CD4-positive, alpha-beta memory T cell (primary cell): ENCODE results near the gene ENO1. TPM values are rescaled to one million over a fixed set of nuclear protein-coding genes. Genes with fewer than 3 reads are reported as not detected.
"Not testable (repeated sequence)": the region's sequence is repeated elsewhere in the genome, so short reads cannot be mapped to it uniquely, and the experiment has no call there.

ENCODE experiments used
- CTCF ChIA-PET: fragments of 350-600 bp; sonication (Branson Sonifier 250); formaldehyde crosslinking; loops from one replicate; lab custom pipeline; 2021; ENCODE audit warnings: inconsistent platforms; ENCODE audit not compliant: partially characterized antibody; lab: Charles Lee
- POLR2A ChIA-PET: fragments of 350-600 bp; sonication (Branson Sonifier 250); formaldehyde crosslinking; loops from one replicate; lab custom pipeline; 2021; ENCODE audit not compliant: partially characterized antibody; lab: Charles Lee
- DNase-seq, 5 donors: peaks; one replicate each; pipeline versions ENCODE4 v3.0.0 to v3.0.0-alpha.2; 2020 to 2022; ENCODE audit warnings: mixed read lengths in 1 of 5
- H3K27ac ChIP-seq: one replicate; pipeline ENCODE4 v1.7.0; 2013; ENCODE audit warnings: low read depth, low read length
- H3K27me3 ChIP-seq: 2 replicates; pipeline ENCODE4 v1.7.0; 2013; ENCODE audit warnings: mild to moderate bottlenecking, low read length, moderate library complexity; ENCODE audit not compliant: insufficient read depth
- H3K36me3 ChIP-seq: 2 replicates; pipeline ENCODE4 v1.7.0; 2013; ENCODE audit warnings: mild to moderate bottlenecking, low read length, moderate library complexity; ENCODE audit not compliant: insufficient read depth
- H3K4me1 ChIP-seq: 2 replicates; pipeline ENCODE4 v1.7.0; 2013; ENCODE audit warnings: mild to moderate bottlenecking, low read length, moderate library complexity; ENCODE audit not compliant: insufficient read depth
- H3K4me3 ChIP-seq, 2 donors: one replicate each; pipeline ENCODE4 v1.7.0; 2013; ENCODE audit warnings: low read length in 2 of 2, mild to moderate bottlenecking in 1 of 2
- H3K9me3 ChIP-seq, 2 donors: one replicate each; pipeline ENCODE4 v1.7.0; 2013; ENCODE audit warnings: low read length in 2 of 2, control low read depth in 1 of 2; ENCODE audit not compliant: control insufficient read depth in 1 of 2
- H3K27ac Mint-ChIP-seq, 7 donors: one replicate each; pipeline ENCODE4 v1.8.0; 2020 to 2021; ENCODE audit warnings: mixed read lengths in 7 of 7, mild to moderate bottlenecking in 6 of 7, inconsistent platforms in 3 of 7, moderate library complexity in 3 of 7
- H3K27me3 Mint-ChIP-seq, 2 donors: one replicate each; pipeline ENCODE4 v1.8.0; 2020 to 2021; ENCODE audit warnings: mixed read lengths in 2 of 2
- H3K36me3 Mint-ChIP-seq, 2 donors: one replicate each; pipeline ENCODE4 v1.8.0; 2020 to 2021; ENCODE audit warnings: mixed read lengths in 2 of 2, inconsistent platforms in 1 of 2, mild to moderate bottlenecking in 1 of 2
- H3K4me1 Mint-ChIP-seq, 4 donors: one replicate each; pipeline ENCODE4 v1.8.0; 2020 to 2021; ENCODE audit warnings: mixed read lengths in 4 of 4, mild to moderate bottlenecking in 1 of 4
- H3K4me3 Mint-ChIP-seq, 8 donors: one replicate each; pipeline ENCODE4 v1.8.0; 2020 to 2021; ENCODE audit warnings: mixed read lengths in 8 of 8, mild to moderate bottlenecking in 7 of 8, moderate library complexity in 6 of 8, inconsistent platforms in 3 of 8
- H3K9me3 Mint-ChIP-seq, 8 donors: one replicate each; pipeline ENCODE4 v1.8.0; 2020 to 2021; ENCODE audit warnings: mixed read lengths in 8 of 8, mild to moderate bottlenecking in 5 of 8, inconsistent platforms in 3 of 8, moderate library complexity in 1 of 8
- intact Hi-C: fragments of 100-400 bp; cut with micrococcal nuclease; formaldehyde crosslinking; loops from one replicate; pipeline ENCODE4 v1.15.1; 2023
- polyA plus RNA-seq, 2 donors: library from polyadenylated mRNA; unstranded; fragments of 300-500 nt; fragmentation: Illumina TruSeq; gene quantifications; one replicate each; pipeline ENCODE4 v1.2.3, GENCODE V29; 2021
- total RNA-seq, 2 experiments: library from RNA; stranded (reverse); gene quantifications; one replicate each; pipeline ENCODE4 v1.2.3, GENCODE V29; 2021

The ENO1 gene
- total and polyA plus RNA-seq, 4 experiments from 2014 or later = 291 to 1,157 (median 688) TPM

DNA sequence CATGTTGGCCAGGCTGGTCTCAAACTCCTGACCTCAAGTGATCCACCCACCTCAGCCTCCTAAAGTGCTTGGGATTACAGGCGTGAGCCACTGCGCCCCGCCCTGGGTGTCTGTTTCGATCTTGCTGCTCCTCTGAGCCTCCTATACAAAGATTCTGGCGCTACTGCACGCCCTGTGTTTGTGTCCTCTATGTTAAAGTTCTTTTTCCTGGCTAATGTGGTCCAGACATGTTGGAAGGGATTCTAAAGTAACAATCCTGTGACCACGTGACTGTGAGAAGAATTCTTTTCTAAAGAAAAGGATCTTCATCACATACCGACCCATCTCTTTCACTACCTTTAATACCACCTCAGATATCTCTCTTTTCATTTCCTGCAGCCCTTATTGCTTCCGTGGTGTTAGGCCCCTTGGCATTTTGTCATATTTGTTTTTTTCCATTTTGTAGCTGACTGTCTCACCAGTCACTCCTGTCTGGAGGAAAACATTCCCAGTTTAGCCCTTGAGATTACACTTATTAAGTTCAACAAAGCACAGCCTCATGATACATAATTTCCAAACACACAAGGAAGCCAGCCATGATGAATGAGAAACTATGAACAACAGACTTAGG is 27.2 kb upstream of the ENO1 start:
- CTCF ChIA-PET = no interaction called here
- no peak overlapping the region for H3K4me3 ChIP-seq
- H3K36me3 ChIP-seq = no peaks in the 10 kb centered on the region
- no peak overlapping the region for H3K27ac ChIP-seq
- DNase-seq = no peak
- no peak overlapping the region for H3K4me3 Mint-ChIP-seq
- no peaks in the 10 kb centered on the region for H3K27me3 ChIP-seq
- H3K9me3 ChIP-seq = no peaks in the 10 kb centered on the region
- peaks cover 0 to 8% (median 4%) of the 10 kb centered on the region in 4 donors for H3K4me1 Mint-ChIP-seq
- peaks cover 2% of the 10 kb centered on the region for H3K4me1 ChIP-seq
- POLR2A ChIA-PET = no interaction called here
- intact Hi-C loops = no loop called here
- H3K27me3 Mint-ChIP-seq = peaks cover 0 to 4% of the 10 kb centered on the region in 2 donors
- no peaks in the 10 kb centered on the region for H3K9me3 Mint-ChIP-seq
- peak overlapping the region in 4 of 7 donors; percentile 6 to 73 (median 46) for H3K27ac Mint-ChIP-seq
- H3K36me3 Mint-ChIP-seq = no peaks in the 10 kb centered on the region

DNA sequence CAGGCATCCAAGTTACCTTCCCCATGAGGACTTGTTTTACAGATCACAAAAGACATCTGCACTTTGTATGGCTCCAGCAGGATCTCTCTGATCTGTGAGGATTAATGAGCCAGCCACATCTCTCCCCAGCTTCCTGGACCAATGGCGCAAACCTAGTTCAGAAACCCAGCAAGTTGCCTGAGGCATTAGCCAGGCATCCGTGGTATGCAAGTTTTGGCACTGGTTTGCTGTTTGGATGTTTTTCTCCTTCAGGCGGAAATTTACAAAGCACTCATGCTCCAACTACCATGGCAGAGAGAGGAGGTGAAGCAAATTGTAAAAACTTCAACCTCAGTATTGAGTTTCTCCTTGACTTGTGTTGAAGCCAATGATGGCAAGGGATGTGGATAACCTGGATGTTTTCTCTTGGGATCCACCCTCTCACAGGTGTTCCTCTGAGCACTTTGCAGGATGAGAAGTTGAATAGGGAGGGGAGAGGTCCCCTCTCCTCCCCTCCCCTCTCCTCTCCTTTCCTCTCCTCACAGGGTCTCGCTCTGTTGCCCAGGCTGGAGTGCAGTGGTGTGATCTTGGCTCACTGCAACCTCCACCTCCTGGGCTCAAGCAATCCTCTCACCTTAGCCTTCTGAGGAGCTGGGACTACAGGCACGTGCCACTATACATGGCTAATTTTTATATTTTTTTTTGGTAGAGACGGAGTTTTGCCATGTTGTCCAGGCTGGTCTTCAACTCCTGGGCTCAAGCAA is 25.6 kb upstream of the ENO1 start:
- Mint-ChIP-seq H3K9me3 (no peaks in the 10 kb centered on the region), H3K27me3 (no peaks in the 10 kb centered on the region), H3K4me3 (no peak overlapping the region), H3K36me3 (no peaks in the 10 kb centered on the region), H3K4me1 (peaks cover 7 to 22% (median 15%) of the 10 kb centered on the region in 4 donors), H3K27ac (no peak overlapping the region)
- no peak for DNase-seq
- ChIA-PET CTCF (interaction anchor here (1.6 kb wide), 1 partner anchor 55 kb away, joined by 5 read pairs; no protein-coding TSS in a partner anchor), POLR2A (no interaction called here)
- H3K27ac ChIP-seq = no peak overlapping the region
- intact Hi-C loops = no loop called here
- peaks cover 18% of the 10 kb centered on the region for H3K4me1 ChIP-seq
- H3K36me3 ChIP-seq = no peaks in the 10 kb centered on the region
- H3K27me3 ChIP-seq = no peaks in the 10 kb centered on the region
- H3K4me3 ChIP-seq = no peak overlapping the region
- H3K9me3 ChIP-seq = no peaks in the 10 kb centered on the region

DNA sequence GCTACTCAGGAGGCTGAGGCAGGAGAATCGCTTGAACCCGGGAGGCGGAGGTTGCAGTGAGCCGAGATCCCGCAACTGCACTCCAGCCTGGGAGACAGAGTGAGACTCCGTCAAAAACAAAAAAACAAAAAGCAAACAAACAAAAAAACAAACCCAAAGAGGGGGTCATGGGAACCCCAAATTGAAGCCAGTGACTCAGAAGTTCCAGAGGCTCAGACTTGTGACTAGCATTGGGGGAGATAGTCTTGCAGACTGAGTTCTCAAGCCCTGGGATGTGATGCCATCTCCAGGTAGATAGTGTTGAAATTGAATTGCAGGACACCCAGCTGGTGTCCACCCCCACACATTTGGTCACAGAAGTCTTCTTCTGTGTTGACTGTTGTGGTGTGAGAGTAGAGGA is 24.9 kb upstream of the ENO1 start:
- H3K4me3 Mint-ChIP-seq = no peak overlapping the region
- CTCF ChIA-PET = interaction anchor here (1.6 kb wide), 1 partner anchor 54 kb away, joined by 5 read pairs; no protein-coding TSS in a partner anchor
- Histone ChIP-seq H3K4me3 (no peak overlapping the region), H3K36me3 (no peaks in the 10 kb centered on the region), H3K9me3 (no peaks in the 10 kb centered on the region), H3K27ac (no peak overlapping the region), H3K27me3 (no peaks in the 10 kb centered on the region), H3K4me1 (peaks cover 24% of the 10 kb centered on the region)
- intact Hi-C loops = no loop called here
- H3K36me3 Mint-ChIP-seq = no peaks in the 10 kb centered on the region
- no peaks in the 10 kb centered on the region for H3K27me3 Mint-ChIP-seq
- DNase-seq = no peak
- peaks cover 7 to 29% (median 20%) of the 10 kb centered on the region in 4 donors for H3K4me1 Mint-ChIP-seq
- POLR2A ChIA-PET = no interaction called here
- no peak overlapping the region for H3K27ac Mint-ChIP-seq
- peaks cover 0 to 2% (median 0%) of the 10 kb centered on the region in 8 donors for H3K9me3 Mint-ChIP-seq

- peaks cover 24% of the 10 kb centered on the region for H3K4me1 ChIP-seq
- DNase-seq = no peak
- H3K36me3 ChIP-seq = no peaks in the 10 kb centered on the region
- H3K9me3 ChIP-seq = no peaks in the 10 kb centered on the region
- no peak overlapping the region for H3K4me3 Mint-ChIP-seq
- no peaks in the 10 kb centered on the region for H3K27me3 ChIP-seq
- H3K4me1 Mint-ChIP-seq = peaks cover 7 to 29% (median 21%) of the 10 kb centered on the region in 4 donors
- intact Hi-C loops = no loop called here
- POLR2A ChIA-PET = no interaction called here
- CTCF ChIA-PET = no interaction called here
- H3K36me3 Mint-ChIP-seq = no peaks in the 10 kb centered on the region
- peaks cover 0 to 2% (median 0%) of the 10 kb centered on the region in 8 donors for H3K9me3 Mint-ChIP-seq
- no peaks in the 10 kb centered on the region for H3K27me3 Mint-ChIP-seq
- no peak overlapping the region for H3K27ac ChIP-seq
- H3K4me3 ChIP-seq = no peak overlapping the region
- peak overlapping the region in 3 of 7 donors; percentile 35 to 52 (median 36) for H3K27ac Mint-ChIP-seq
Measured at GRCh38 chr1:8902765-8903164, 24.3 kb upstream of the ENO1 start.

- H3K36me3 ChIP-seq, H3K9me3 Mint-ChIP-seq, H3K36me3 Mint-ChIP-seq, intact Hi-C loops, H3K27me3 ChIP-seq, H3K27me3 Mint-ChIP-seq, H3K4me3 Mint-ChIP-seq, H3K9me3 ChIP-seq, H3K27ac ChIP-seq, H3K4me3 ChIP-seq, DNase-seq: not testable (repeated sequence)
- POLR2A ChIA-PET = interaction anchor here (0.8 kb wide), 1 partner anchor 17 kb away, joined by 3 read pairs; no protein-coding TSS in a partner anchor
- CTCF ChIA-PET = interaction anchor here (0.7 to 1.0 kb wide), 3 partner anchors 12 to 76 kb away, joined by 3 to 7 read pairs (median 3); no protein-coding TSS in a partner anchor
- H3K4me1 ChIP-seq = peaks cover 24% of the 10 kb centered on the region
- H3K27ac Mint-ChIP-seq = peak overlapping the region in 4 of 7 donors; percentile 61 to 97 (median 82)
- H3K4me1 Mint-ChIP-seq = peaks cover 7 to 28% (median 18%) of the 10 kb centered on the region in 4 donors
Measured at GRCh38 chr1:8900684-8901083, 22.2 kb upstream of the ENO1 start.

DNA sequence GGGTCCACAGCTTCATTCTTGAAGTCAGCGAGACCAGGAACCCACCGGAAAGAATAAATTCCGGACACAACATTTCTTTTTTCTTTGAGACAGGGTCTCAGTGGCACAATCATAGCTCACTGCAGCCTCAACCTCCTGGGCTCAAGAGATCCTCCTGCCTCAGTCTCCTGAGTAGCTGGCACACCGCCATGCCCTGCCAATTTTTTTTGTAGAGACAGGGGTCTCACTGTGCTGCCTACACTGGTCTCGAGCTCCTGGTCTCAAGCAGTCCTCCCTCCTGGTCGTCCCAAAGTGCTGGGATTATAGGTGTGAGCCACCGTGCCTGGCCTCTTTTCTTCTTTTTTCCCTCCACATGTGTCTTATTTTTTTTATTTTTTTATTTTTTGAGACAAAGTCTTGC is 20.6 kb upstream of the ENO1 start:
- no peaks in the 10 kb centered on the region for H3K36me3 Mint-ChIP-seq
- H3K27ac ChIP-seq = peak overlapping the region; percentile 36
- H3K27ac Mint-ChIP-seq = peak overlapping the region in 6 of 7 donors; percentile 36 to 98 (median 96)

GRCh38 chr1:8898418-8898817 is 19.9 kb upstream of the ENO1 start:
- CTCF ChIA-PET = interaction anchor here (1.0 to 1.8 kb wide), 3 partner anchors 37 to 91 kb away, joined by 3 to 6 read pairs (median 3); no protein-coding TSS in a partner anchor
- H3K27me3 ChIP-seq, H3K4me3 ChIP-seq, H3K27ac ChIP-seq, H3K9me3 ChIP-seq, DNase-seq, H3K36me3 Mint-ChIP-seq, H3K27me3 Mint-ChIP-seq, H3K36me3 ChIP-seq, intact Hi-C loops, H3K9me3 Mint-ChIP-seq: not testable (repeated sequence)
- H3K4me1 ChIP-seq = peaks cover 24% of the 10 kb centered on the region
- Mint-ChIP-seq H3K27ac (peak overlapping the region in 6 of 7 donors; percentile 29 to 97 (median 84)), H3K4me1 (peaks cover 7 to 28% (median 18%) of the 10 kb centered on the region in 4 donors), H3K4me3 (peak overlapping the region in 3 of 8 donors; percentile 39 to 47 (median 40))
- POLR2A ChIA-PET = interaction anchor here (1.0 to 1.1 kb wide), 2 partner anchors 12 to 36 kb away, joined by 3 read pairs; no protein-coding TSS in a partner anchor

More for the DNA sequence above, 20.6 kb upstream of the ENO1 start:
- H3K4me1 Mint-ChIP-seq = peaks cover 7 to 28% (median 18%) of the 10 kb centered on the region in 4 donors
- Histone ChIP-seq H3K27me3 (no peaks in the 10 kb centered on the region), H3K4me3 (no peak overlapping the region), H3K4me1 (peaks cover 24% of the 10 kb centered on the region), H3K36me3 (no peaks in the 10 kb centered on the region), H3K9me3 (no peaks in the 10 kb centered on the region)
- H3K27me3 Mint-ChIP-seq = no peaks in the 10 kb centered on the region
- intact Hi-C loops = no loop called here
- CTCF ChIA-PET = interaction anchor here (1.3 to 1.8 kb wide), 2 partner anchors 40 to 90 kb away, joined by 3 to 6 read pairs; no protein-coding TSS in a partner anchor
- no peak for DNase-seq
- H3K4me3 Mint-ChIP-seq = peak overlapping the region in 1 of 8 donors; percentile 83
- peaks cover 0 to 2% (median 0%) of the 10 kb centered on the region in 8 donors for H3K9me3 Mint-ChIP-seq
- POLR2A ChIA-PET = interaction anchor here (1.0 to 1.2 kb wide), 3 partner anchors 12 to 37 kb away, joined by 3 to 4 read pairs (median 3); partner anchors contain the start of gene ENO1
